PFSK-1 (cell line): Measurements from ENCODE around the gene HPN.

ENCODE experiments used
- FOXP2 ChIP-seq: optimal IDR thresholded peaks from 2 replicates; pipeline ENCODE3; 2011; ENCODE audit warnings: borderline replicate concordance, control low read depth, inconsistent platforms; ENCODE audit not compliant: insufficient read depth; ENCODE audit errors: extremely low read length, extremely low read depth
- POLR2AphosphoS5 ChIP-seq: IDR thresholded peaks from 2 replicates; pipeline ENCODE4 v1.6.1; 2012; ENCODE audit warnings: low read depth, mild to moderate bottlenecking, control low read depth, low read length, moderate library complexity
- REST ChIP-seq, 2 experiments: IDR thresholded peaks; 2 replicates each; pipeline versions ENCODE4 v1.6.1 to v1.8.0; 2011 to 2012; ENCODE audit warnings: low read depth in 2 of 2, low read length in 2 of 2, control low read depth in 1 of 2, inconsistent platforms in 1 of 2, mild to moderate bottlenecking in 1 of 2, moderate library complexity in 1 of 2; ENCODE audit not compliant: insufficient read depth in 1 of 2
- SIN3A ChIP-seq: IDR thresholded peaks from 2 replicates; pipeline ENCODE4 v1.6.1; 2012; ENCODE audit warnings: mild to moderate bottlenecking, low read length, moderate library complexity, borderline replicate concordance; ENCODE audit not compliant: insufficient read depth
- TAF1 ChIP-seq: IDR thresholded peaks from 2 replicates; pipeline ENCODE4 v1.6.1; 2012; ENCODE audit warnings: low read length, control low read depth, borderline replicate concordance; ENCODE audit not compliant: insufficient read depth

HPN gene

DNA sequence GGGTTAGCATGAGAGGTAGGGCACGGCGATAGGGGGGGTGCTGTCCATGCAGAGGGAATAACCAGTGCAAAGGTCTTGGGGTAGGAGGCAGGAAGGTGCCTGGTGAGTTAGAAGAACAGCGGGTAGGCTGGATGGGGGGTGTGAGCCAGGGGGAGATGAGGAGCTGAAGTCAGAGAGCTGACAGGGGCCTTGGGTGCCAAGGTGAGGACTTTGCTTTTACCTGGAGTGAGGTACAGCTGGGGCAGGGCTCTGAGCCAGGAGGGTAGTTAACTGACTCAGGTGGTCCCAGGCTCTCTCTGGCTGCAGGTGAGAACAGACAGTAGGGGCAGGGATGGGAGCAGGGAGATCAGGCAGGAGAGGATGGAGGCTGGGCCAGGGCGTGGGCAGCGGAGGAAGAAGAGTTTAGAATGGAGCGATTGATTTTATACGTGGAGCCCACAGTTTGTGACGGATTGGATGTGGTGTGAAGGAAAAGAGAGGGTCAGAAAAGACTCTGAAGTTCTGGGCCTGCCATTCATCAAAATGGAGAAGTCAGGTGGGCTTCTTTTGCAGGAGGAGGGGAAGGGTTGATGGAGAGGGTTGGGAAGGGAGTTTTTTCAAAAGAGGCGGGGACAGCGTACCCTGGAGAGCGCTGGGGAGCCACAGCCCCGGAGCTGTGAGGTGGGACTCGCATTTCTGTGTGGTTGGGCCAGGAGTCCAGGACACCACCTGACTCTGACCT lies 42.6 kb upstream of the HPN start:
- TF ChIP-seq FOXP2 (no peak), POLR2AphosphoS5 (no peak), SIN3A (no peak), REST (IDR thresholded peaks at IDR 0.05; ENCODE audit: insufficient read depth in 1 of 2, low read depth in 2 of 2, low read length in 2 of 2) (no peak), TAF1 (no peak)

GRCh38 chr19:34999498-35000337 lies 41.8 kb upstream of the HPN start, which contains the start of gene GRAMD1A:
Gene GRAMD1A (plus strand): TSS chr19:35000323. CDS start chr19:35000479, 156 bp downstream.
- TF ChIP-seq FOXP2, result no peak
- TF ChIP-seq REST (IDR thresholded peaks at IDR 0.05; ENCODE audit: insufficient read depth in 1 of 2, low read depth in 2 of 2, low read length in 2 of 2), result no peak
- TF ChIP-seq POLR2AphosphoS5, result peak; percentile 78
- TF ChIP-seq SIN3A, result no peak
- TF ChIP-seq TAF1, result peak; percentile 48; the same call in 1 of the 2 replicates

DNA sequence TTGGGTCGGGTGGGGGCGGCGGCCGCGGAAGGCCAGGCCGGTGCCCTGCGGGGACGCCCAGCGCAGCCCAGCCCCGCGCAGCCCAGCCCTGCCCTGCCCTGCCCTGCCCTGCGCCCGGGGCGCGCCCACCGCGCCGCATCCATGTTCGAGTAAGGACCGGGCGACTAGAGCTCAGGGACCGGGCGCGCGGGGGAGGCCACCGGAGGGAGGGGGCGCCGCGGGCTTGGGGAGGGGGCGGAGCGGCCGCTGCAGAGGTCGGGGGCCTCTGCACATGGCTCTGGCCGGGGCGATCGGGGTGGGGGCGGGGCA lies 41.2 kb upstream of the HPN start:
- TF ChIP-seq REST (IDR thresholded peaks at IDR 0.05; ENCODE audit: insufficient read depth in 1 of 2, low read depth in 2 of 2, low read length in 2 of 2) (no peak), SIN3A (no peak), TAF1 (no peak), POLR2AphosphoS5 (no peak), FOXP2 (no peak)

DNA sequence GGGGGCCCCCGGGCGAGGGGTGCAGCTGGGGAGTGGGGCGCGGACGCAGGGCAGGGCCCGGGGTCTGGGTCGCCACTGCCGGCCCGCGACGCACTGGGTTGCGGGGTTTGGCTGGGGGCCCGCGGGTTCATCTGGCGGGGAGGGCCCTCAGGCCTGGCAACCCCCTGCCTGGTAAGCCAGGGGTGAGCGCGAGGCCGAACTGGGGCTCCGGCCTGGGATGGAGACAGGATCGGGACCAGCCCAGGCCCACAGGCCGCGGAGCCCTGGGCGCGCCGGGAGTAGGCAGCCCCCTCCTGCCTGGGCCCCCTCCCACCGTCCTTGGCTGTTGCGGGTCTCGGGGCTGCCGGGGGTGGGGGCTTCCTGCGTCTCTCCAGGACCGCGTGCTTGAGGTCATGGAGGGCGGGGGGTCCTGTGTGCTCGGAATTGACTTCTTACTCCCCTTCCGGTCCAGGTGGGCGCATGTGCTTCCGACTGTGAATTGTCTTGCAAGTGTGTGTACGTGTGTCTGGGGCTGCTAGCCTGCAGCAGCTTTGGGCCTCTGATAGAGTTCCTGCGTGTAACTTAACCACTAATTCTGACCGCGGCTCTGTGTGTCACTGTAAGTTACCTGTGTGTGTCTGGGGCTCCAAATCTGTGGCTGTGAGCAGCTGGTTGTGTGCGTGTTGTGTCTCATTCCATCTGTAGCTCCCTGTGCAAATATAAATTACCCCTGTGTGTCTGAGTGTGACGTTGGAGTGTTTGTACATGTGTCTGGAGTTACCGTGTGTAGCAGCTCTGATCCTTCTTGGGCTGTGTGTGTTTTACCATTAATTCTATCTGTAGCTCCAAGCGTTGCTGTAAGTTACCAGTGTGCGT lies 40.6 kb upstream of the HPN start:
- TF ChIP-seq REST (IDR thresholded peaks at IDR 0.05; ENCODE audit: insufficient read depth in 1 of 2, low read depth in 2 of 2, low read length in 2 of 2) (no peak), FOXP2 (no peak), SIN3A (no peak), TAF1 (no peak), POLR2AphosphoS5 (no peak)
